ENCODE measurements around the gene MET.
"Not testable (repeated sequence)": the region's sequence is repeated elsewhere in the genome, so short reads cannot be mapped to it uniquely, and the experiment has no call there.

The MET gene

GRCh38 chr7:116812860-116813259 lies 140.9 kb downstream of the MET start:
- DNase-seq: no peak

- not testable (repeated sequence) for DNase-seq
Observed at GRCh38 chr7:116813371-116813770, 141.4 kb downstream of the MET start.

- DNase-seq: no peak
Observed at GRCh38 chr7:116815041-116815440, 143.0 kb downstream of the MET start.

- DNase-seq: no peak
Observed at GRCh38 chr7:116820149-116820548, 148.2 kb downstream of the MET start.

- DNase-seq: not testable (repeated sequence)
Observed at GRCh38 chr7:116821647-116822046, 149.7 kb downstream of the MET start.

DNA sequence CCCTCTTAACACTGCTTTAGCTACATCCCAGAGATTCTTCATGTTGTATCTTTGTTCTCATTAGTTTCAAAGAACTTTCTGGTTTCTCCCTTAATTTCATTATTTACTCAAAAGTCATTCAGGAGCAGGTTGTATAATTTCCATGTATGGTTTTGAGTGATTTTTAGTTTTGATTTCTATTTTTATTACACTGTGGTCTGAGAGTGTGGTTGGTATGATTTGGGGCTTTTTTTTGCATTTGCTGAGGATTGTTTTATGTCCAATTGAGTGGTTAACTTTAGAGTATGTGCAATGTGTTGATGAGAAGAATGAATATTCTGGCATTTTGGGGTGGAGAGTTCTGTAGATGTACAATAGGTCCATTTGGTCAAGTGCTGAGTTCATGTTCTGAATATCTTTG lies 152.5 kb downstream of the MET start:
- DNase-seq: no peak

DNA sequence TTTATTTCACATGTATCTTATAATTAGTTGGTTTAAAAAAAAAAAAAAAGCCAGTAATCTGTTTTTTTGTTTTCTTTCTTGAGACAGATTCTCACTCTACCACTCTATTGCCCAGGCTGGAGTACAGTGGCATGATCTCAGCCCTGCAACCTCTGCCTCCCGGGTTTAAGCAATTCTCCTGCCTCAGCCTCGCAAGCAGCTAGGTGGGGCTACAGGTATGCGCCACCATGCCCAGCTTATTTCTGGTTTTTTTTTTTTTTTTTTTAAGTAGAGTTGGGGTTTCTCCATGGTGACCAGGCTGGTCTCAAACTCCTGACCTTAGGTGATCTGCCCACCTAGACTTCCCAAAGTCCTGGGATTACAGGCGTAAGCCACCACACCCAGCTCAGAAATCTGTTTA lies 156.3 kb downstream of the MET start:
- no peak for DNase-seq

- DNase-seq: peak; percentile 25
Observed at GRCh38 chr7:116829041-116829440, 157.0 kb downstream of the MET start.

DNA sequence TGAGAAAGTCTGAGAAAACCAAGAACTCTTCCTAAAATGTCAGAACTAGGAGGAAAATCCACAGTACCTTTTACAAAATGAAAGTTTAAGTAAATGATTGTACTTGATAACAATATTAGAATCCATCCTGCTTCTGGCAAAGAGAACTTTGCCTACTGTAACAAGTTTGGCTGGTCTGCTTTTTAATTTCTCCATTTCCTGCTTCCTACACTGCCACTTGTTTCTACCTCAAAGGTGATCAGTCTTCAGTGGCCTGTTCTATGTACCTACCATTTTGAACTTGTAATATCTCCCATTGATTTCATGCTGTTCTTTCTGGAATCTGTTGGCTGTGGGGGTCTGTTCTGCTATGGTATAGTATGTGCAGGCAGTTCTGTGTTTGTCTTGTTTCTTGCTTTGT lies 157.5 kb downstream of the MET start:
- no peak for DNase-seq

DNA sequence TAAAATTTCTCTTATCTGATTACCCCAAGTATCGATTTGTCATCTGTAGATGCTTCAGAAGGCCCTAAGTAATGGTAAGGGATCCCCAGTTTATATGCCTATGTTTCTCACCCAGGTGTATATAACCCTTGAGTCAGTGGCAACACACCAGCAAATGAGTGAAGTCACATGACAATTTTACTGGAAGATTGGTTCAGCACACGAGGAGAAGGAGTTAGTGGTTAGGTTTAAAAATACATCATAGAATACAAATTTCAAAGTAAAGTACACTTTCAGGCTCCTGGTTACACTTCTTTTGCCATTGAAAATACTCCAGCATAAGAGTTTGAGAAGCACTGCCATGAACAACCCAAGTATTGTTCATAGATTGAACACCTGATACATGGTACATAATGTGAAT lies 160.7 kb downstream of the MET start:
- no peak for DNase-seq

GRCh38 chr7:116834815-116835504 lies 163.0 kb downstream of the MET start:
- DNase-seq: no peak

- peak; percentile 41 for DNase-seq
Observed at GRCh38 chr7:116836048-116836447, 164.1 kb downstream of the MET start.

GRCh38 chr7:116836911-116837310 lies 164.9 kb downstream of the MET start:
- DNase-seq: no peak

DNA sequence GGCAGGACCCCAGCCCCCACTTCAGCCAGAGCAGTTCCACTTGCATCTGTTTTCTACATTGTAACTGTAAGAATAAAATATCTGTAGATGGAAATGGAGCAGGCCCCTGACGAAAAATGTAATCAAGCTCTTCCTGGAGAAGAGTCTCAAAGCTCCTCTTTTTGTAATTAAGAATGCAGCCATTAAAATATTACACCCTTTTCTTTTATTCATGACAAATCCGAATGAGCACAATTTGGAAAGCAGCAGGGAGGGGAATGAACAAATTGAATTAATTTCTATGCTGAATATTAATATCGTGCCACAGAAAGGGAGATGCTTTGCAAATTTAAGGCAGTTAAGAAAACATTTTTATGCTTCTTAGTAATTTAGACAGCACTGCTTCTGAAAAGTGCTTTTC lies 165.6 kb downstream of the MET start:
- DNase-seq: no peak

DNA sequence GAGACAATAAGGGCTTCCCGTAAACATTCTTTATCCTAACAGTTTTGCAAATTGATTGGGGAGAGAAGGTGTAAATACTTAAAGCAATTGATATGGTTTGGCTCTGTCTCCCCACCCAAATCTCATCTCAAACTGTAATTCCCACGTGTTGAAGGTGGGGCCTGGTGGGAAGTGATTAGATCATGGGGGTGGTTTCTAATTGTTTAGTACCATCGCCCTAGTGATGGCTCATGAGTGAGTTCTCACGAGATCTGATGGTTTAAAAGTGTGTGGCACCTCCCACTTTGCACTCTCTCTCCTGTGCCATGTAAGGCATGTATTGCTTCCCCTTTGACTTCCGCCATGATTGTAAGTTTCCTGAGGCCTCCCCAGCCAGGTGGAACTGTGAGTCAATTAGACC lies 168.3 kb downstream of the MET start:
- no peak for DNase-seq

- no peak for DNase-seq
Observed at GRCh38 chr7:116842371-116842770, 170.4 kb downstream of the MET start.

DNA sequence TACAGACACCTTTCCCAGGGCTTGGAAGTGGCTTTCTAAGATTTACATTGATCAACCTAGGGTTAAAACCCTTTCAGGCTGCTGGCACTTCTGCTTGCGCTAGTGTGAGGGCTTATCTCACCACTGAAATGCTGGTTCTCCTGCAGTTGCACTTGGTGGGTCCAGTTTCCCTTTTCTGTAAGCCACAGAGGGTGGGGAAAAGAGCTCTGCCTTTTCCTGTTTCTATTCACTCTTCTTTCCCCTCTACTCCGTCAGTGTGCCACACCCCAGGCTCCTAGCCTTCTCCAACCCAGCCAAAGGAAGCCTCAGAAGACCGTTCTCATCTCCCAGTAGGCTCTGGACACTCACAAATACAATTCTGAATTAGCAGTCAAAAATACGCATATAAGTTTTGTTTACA lies 171.4 kb downstream of the MET start:
- peak; percentile 76 for DNase-seq

All from hematopoietic multipotent progenitor cell treated with erythropoietin and hydrocortisone succinate and interleukin-3 and kit ligand, for 6 days (in vitro differentiated cells).